Gastrocnemius medialis (tissue), 4 donors: Measurements from ENCODE around the gene P2RX2. TPM values are rescaled to one million over a fixed set of nuclear protein-coding genes. Genes with fewer than 3 reads are reported as not detected.
A peak's percentile ranks its signal among the peaks of the same experiment; 100 is the strongest.

Experiments
- ATAC-seq, 2 donors: fragments of 150-250 bp; one replicate each; pipeline ENCODE4 v1.9.1; 2016
- DNase-seq, 2 donors: peaks; one replicate each; pipeline ENCODE4 v3.0.0-alpha.2; 2019
- H3K27ac ChIP-seq, 4 donors: fragments of 200-600 bp; sonication (generic); 1 replicate in 1 of 4; 2 replicates in 3 of 4; pipeline ENCODE4 v1.5.1; 2016 to 2018; ENCODE audit warnings: mild to moderate bottlenecking in 2 of 4, moderate library complexity in 1 of 4
- H3K27me3 ChIP-seq, 3 donors: fragments of 200-600 bp; sonication (generic) in 2 of 3; 1 replicate in 1 of 3; 2 replicates in 2 of 3; pipeline versions ENCODE4 v1.5.1 to v1.6.0; 2016 to 2019; ENCODE audit warnings: mild to moderate bottlenecking in 1 of 3, moderate library complexity in 1 of 3
- H3K36me3 ChIP-seq, 2 donors: fragments of 200-600 bp; sonication (generic) in 1 of 2; one replicate each; pipeline ENCODE4 v1.5.1; 2017 to 2018
- H3K4me1 ChIP-seq, 2 donors: fragments of 200-600 bp; sonication (generic) in 1 of 2; one replicate each; pipeline ENCODE4 v1.5.1; 2016 to 2017; ENCODE audit warnings: mild to moderate bottlenecking in 2 of 2
- H3K4me3 ChIP-seq, 4 donors: fragments of 200-600 bp; sonication (generic) in 3 of 4; 1 replicate in 1 of 4; 2 replicates in 3 of 4; pipeline ENCODE4 v1.5.1; 2016 to 2019; ENCODE audit warnings: mild to moderate bottlenecking in 2 of 4
- H3K9me3 ChIP-seq, 3 donors: fragments of 200-600 bp; sonication (generic) in 2 of 3; 1 replicate in 1 of 3; 2 replicates in 2 of 3; pipeline ENCODE4 v1.5.1; 2016 to 2019
- CTCF ChIP-seq, 5 experiments: fragments of 450-650 bp in 3 of 5; fragments of 200-600 bp in 2 of 5; sonication (generic) in 2 of 5; IDR thresholded peaks in 4 of 5; conservative IDR thresholded peaks in 1 of 5; 1 replicate in 4 of 5; 2 replicates in 1 of 5; pipeline ENCODE4 v1.5.1; 2016 to 2019; ENCODE audit warnings: antibody characterized with exemption in 5 of 5, mild to moderate bottlenecking in 3 of 5, moderate library complexity in 3 of 5
- POLR2A ChIP-seq, 2 donors: fragments of 450-650 bp; IDR thresholded peaks; one replicate each; pipeline ENCODE4 v1.6.1; 2017; ENCODE audit warnings: antibody characterized with exemption in 2 of 2, mild to moderate bottlenecking in 2 of 2, moderate library complexity in 2 of 2
- in situ Hi-C, 4 donors: fragments of 200-750 bp; cut with MboI; loops; one replicate each; pipeline versions ENCODE4 v1.15.0 to v1.8.0; 2017; ENCODE audit warnings: low sequenced_read_pairs in 4 of 4
- intact Hi-C: fragments of 100-400 bp; cut with DNase I; formaldehyde crosslinking; loops from one replicate; pipeline ENCODE4 v1.15.1; 2023; ENCODE audit warnings: low total_unique reads
- total RNA-seq, 4 donors: library from RNA; depleted of rRNA; stranded (reverse); fragments of >200 nt; gene quantifications; one replicate each; pipeline versions ENCODE4 v1.1.0 to v1.2.3, GENCODE V29; 2016

The P2RX2 gene
- total RNA-seq, 4 donors from 2014 or later = not detected

DNA sequence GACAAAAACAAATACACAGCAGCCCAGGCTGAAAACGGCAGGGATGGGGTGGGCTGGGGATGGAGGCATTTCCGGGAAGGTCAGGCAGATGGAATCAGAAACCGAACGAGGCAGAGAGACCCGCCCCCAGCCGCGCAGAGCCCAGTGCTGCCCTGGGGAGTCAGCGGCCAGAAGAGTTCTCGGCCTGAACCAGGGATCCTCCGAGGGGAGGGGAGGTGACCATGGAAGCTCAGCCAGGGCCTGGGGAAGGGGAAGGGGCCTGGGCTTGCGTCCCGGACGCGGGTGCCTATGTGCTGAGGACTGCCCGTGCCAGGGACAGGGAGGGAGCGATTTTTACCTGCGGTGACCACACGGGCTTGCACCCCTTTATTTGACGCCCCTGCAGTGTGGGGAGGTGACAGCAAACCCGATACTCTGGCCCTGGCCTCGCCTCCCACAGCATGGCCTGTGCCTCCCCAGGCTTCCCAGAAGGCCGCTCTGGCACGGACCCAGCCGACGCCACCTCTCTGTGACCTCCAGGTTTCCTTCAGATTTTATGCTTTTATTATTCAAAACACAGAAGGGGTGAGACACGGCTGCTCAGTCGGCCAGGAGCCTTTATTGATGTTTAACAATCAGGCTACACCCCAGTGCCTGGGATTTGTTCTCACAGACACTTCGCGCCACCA lies 15.9 kb upstream of the P2RX2 start:
- Histone ChIP-seq H3K27me3 (peaks cover 33 to 77% (median 44%) of the 10 kb centered on the region in 3 donors), H3K4me3 (peak overlapping the region; percentile 43 to 53 (median 50)), H3K27ac (peak overlapping the region; percentile 24 to 82 (median 77)), H3K4me1 (peaks cover 0 to 12% of the 10 kb centered on the region in 2 donors), H3K36me3 (no peaks in the 10 kb centered on the region), H3K9me3 (no peaks in the 10 kb centered on the region)
- no peak for TF ChIP-seq POLR2A (IDR thresholded peaks at IDR 0.05)
- no peak for TF ChIP-seq CTCF (IDR thresholded peaks at IDR 0.05 in 4 of 5, conservative IDR thresholded peaks at IDR 0.05 in 1 of 5)
- ATAC-seq (peak in 1 of 2 donors; percentile 10), DNase-seq (no peak)
- intact Hi-C loops (no loop called here), in situ Hi-C loops (loop anchor here in 1 of 4 donors (25.0 kb wide), 1 partner anchor 190 kb away; no protein-coding TSS in a partner anchor)

- no peak for TF ChIP-seq POLR2A (IDR thresholded peaks at IDR 0.05)
- no peaks in the 10 kb centered on the region for H3K9me3 ChIP-seq
- peaks cover 39 to 83% (median 49%) of the 10 kb centered on the region in 3 donors for H3K27me3 ChIP-seq
- peaks cover 0 to 11% of the 10 kb centered on the region in 2 donors for H3K4me1 ChIP-seq
- ATAC-seq (no peak), DNase-seq (no peak)
- H3K36me3 ChIP-seq = no peaks in the 10 kb centered on the region
- in situ Hi-C loops = loop anchor here in 1 of 4 donors (25.0 kb wide), 1 partner anchor 191 kb away; no protein-coding TSS in a partner anchor
- intact Hi-C loops = no loop called here
- peak overlapping the region; percentile 43 to 53 (median 50) for H3K4me3 ChIP-seq
- H3K27ac ChIP-seq = peak overlapping the region; percentile 64 to 82 (median 77)
Observed at GRCh38 chr12:132603240-132604150, 15.1 kb upstream of the P2RX2 start.

DNA sequence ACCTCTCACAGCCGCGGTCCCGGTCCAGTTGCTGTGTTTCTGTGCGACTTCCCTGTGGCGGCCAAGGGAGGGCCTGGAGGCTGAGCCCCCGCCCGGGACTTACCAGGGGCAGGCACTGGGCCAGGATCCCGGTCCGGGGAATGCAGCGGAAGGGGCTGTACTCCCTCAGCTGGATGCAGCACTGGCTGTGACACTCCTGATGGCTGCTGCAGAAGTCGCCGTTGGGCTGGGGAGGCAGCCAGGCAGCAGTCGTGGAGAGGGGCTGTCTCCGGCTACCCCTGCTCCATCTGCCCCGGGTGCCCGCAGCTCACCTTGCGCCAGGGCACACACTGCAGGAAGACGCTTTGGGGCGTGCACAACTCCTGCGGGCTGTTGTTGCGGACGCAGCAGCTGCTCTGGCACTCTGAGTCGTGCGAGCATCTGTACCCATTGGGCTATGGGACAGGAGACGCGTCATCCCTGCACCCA lies 14.4 kb upstream of the P2RX2 start:
- TF ChIP-seq POLR2A (IDR thresholded peaks at IDR 0.05) = no peak
- TF ChIP-seq CTCF (IDR thresholded peaks at IDR 0.05 in 4 of 5, conservative IDR thresholded peaks at IDR 0.05 in 1 of 5) = no peak
- peak overlapping the region; percentile 43 to 53 (median 50) for H3K4me3 ChIP-seq
- DNase-seq (no peak), ATAC-seq (no peak)
- H3K27me3 ChIP-seq = peaks cover 45 to 80% (median 53%) of the 10 kb centered on the region in 3 donors
- in situ Hi-C loops = loop anchor here in 1 of 4 donors (25.0 kb wide), 1 partner anchor 192 kb away; no protein-coding TSS in a partner anchor
- H3K9me3 ChIP-seq = no peaks in the 10 kb centered on the region
- peak overlapping the region; percentile 64 to 82 (median 77) for H3K27ac ChIP-seq
- no peaks in the 10 kb centered on the region for H3K36me3 ChIP-seq
- H3K4me1 ChIP-seq = peaks cover 0 to 7% of the 10 kb centered on the region in 2 donors
- intact Hi-C loops = no loop called here

GRCh38 chr12:132604668-132605441 lies 13.7 kb upstream of the P2RX2 start:
- Histone ChIP-seq H3K4me3 (peak overlapping the region in 1 of 4 donors; percentile 53), H3K4me1 (peaks cover 0 to 7% of the 10 kb centered on the region in 2 donors), H3K27me3 (peaks cover 46 to 83% (median 59%) of the 10 kb centered on the region in 3 donors), H3K27ac (no peak overlapping the region), H3K36me3 (no peaks in the 10 kb centered on the region), H3K9me3 (no peaks in the 10 kb centered on the region)
- in situ Hi-C loops (loop anchor here in 1 of 4 donors (25.0 kb wide), 1 partner anchor 193 kb away; no protein-coding TSS in a partner anchor), intact Hi-C loops (no loop called here)
- TF ChIP-seq POLR2A (IDR thresholded peaks at IDR 0.05) = no peak
- no peak for TF ChIP-seq CTCF (IDR thresholded peaks at IDR 0.05 in 4 of 5, conservative IDR thresholded peaks at IDR 0.05 in 1 of 5)
- ATAC-seq = no peak
- no peak for DNase-seq
